ENCODE measurements around the gene ACP1. TPM values are rescaled to one million over a fixed set of nuclear protein-coding genes. Genes with fewer than 3 reads are reported as not detected.

Gene ACP1
- total and polyA plus RNA-seq, 10 of the 15 experiments (the other 5 are each of a cell fraction or from before 2014, with no cell fraction given) = 120 to 468 (median 175) TPM

GRCh38 chr2:228518-229278 is 36.0 kb upstream of the ACP1 start:
- no peaks in the 10 kb centered on the region for H3K79me2 ChIP-seq (ENCODE audit: control insufficient read depth, insufficient read depth, low read length)
- no TSS peak for BruUV-seq (replicated peaks)
- SMC1A ChIA-PET (ENCODE audit: uncharacterized antibody, unreplicated experiment) = no interaction called here
- no peak overlapping the region for H2AFZ ChIP-seq (ENCODE audit: control insufficient read depth, low read depth, low read length)
- no peaks in the 10 kb centered on the region for H4K20me1 ChIP-seq (ENCODE audit: control insufficient read depth, insufficient read depth)
- CTCF ChIA-PET = interaction anchor here (0.5 kb wide), 1 partner anchor 343 kb away, joined by 3 read pairs; no protein-coding TSS in a partner anchor
- no peaks in the 10 kb centered on the region for H3K4me1 ChIP-seq (ENCODE audit: control insufficient read depth, insufficient read depth, low read length)
- H3K9me3 ChIP-seq (replicated peaks; ENCODE audit: control insufficient read depth, insufficient read depth, low read length) = no peaks in the 10 kb centered on the region
- no peak overlapping the region for H3K9ac ChIP-seq (ENCODE audit: control insufficient read depth, insufficient read depth, low read length)
- 90% methylated on average over 8 of the region's 8 CpGs for WGBS (ENCODE audit: insufficient coverage, insufficient replicate concordance, low lambda C conversion rate, missing lambda C conversion rate)
- no peak overlapping the region for H3K4me3 ChIP-seq
- H3K27me3 ChIP-seq (replicated peaks in 1 of 2; ENCODE audit: control insufficient read depth in 2 of 2, insufficient read depth in 2 of 2, low read length in 1 of 2) = no peaks in the 10 kb centered on the region
- H3K36me3 ChIP-seq (ENCODE audit: control insufficient read depth in 2 of 2, insufficient read depth in 2 of 2, low read length in 1 of 2) = no peaks in the 10 kb centered on the region
- no peak for FAIRE-seq
- POLR2A ChIA-PET = no interaction called here
- DNase-seq (ENCODE audit: low read depth, low spot score) = no peak
- intact Hi-C loops (cut with micrococcal nuclease; ENCODE audit: unreplicated experiment) = no loop called here
- H3K27ac ChIP-seq (ENCODE audit: control insufficient read depth, insufficient read depth) = no peak overlapping the region
- ATAC-seq = no peak
- TF ChIP-seq ZNF207 (IDR thresholded peaks at IDR 0.05; ENCODE audit: borderline replicate concordance) (no peak), PRDM15 (CRISPR knock-in tag; IDR thresholded peaks at IDR 0.05) (no peak), BCL11A (IDR thresholded peaks at IDR 0.05; ENCODE audit: low read depth, low read length) (no peak), TCF3 (IDR thresholded peaks at IDR 0.05; ENCODE audit: borderline replicate concordance, insufficient read depth, low read depth, low read length) (no peak), RFX5 (IDR thresholded peaks at IDR 0.05; ENCODE audit: low read depth, low read length) (no peak), NBN (IDR thresholded peaks at IDR 0.05) (no peak)
- RAD21 ChIA-PET (ENCODE audit: unreplicated experiment) = no interaction called here
- in situ Hi-C loops (cut with MboI) = no loop called here
- no peak overlapping the region for H3K4me2 ChIP-seq (ENCODE audit: control insufficient read depth, insufficient read depth)
